ENCODE measurements around the gene PSMA6. TPM values are rescaled to one million over a fixed set of nuclear protein-coding genes. Genes with fewer than 3 reads are reported as not detected.
"Not testable (repeated sequence)": the region's sequence is repeated elsewhere in the genome, so short reads cannot be mapped to it uniquely, and the experiment has no call there.

The PSMA6 gene
- 100 to 1,000 TPM; 159 to 191 TPM for total RNA-seq
- long read RNA-seq, donor 1, transcript PSMA6-201 (7 exons, 1,029 nt) = major isoform, 45 of 46 reads
- long read RNA-seq, donor 1, partial matches to known transcripts = 0 of 46 reads
- long read RNA-seq, donor 1, other reads (novel, unspliced or antisense) = 1 of 46 reads
- long read RNA-seq, donor 2, transcript PSMA6-201 (7 exons, 1,029 nt) = major isoform, 311 of 329 reads
- long read RNA-seq, donor 2, partial matches to known transcripts = 5 of 329 reads
- long read RNA-seq, donor 2, other reads (novel, unspliced or antisense) = 5 of 329 reads

- intact Hi-C loops (cut with DNase I) = loop anchor here (5.0 kb wide), 1 partner anchor 110 kb away; the partner anchor contains the start of gene NFKBIA (in 2 of the 2)
Observed at GRCh38 chr14:35292051-35292769, at the start of gene PSMA6. Gene PSMA6, plus strand, starts transcription at chr14:35292382. Its CDS starts 95 bp downstream, at chr14:35292477.

GRCh38 chr14:35242599-35243311, 49.4 kb upstream of the PSMA6 start:
- intact Hi-C loops (cut with DNase I) = no loop called here
- DNase-seq (ENCODE audit: low spot score) = no peak

More at GRCh38 chr14:35292051-35292769, at the start of gene PSMA6:
- peak; percentile 99 for DNase-seq (ENCODE audit: low spot score)

GRCh38 chr14:35243956-35244355, 48.2 kb upstream of the PSMA6 start:
- intact Hi-C loops (cut with DNase I) = no loop called here
- no peak for DNase-seq (ENCODE audit: low spot score)

- no peak for DNase-seq (ENCODE audit: low spot score)
- intact Hi-C loops (cut with DNase I) = no loop called here
Observed at GRCh38 chr14:35244542-35244941, 47.6 kb upstream of the PSMA6 start.

- intact Hi-C loops (cut with DNase I) = no loop called here
- no peak for DNase-seq (ENCODE audit: low spot score)
Observed at GRCh38 chr14:35245051-35245450, 47.1 kb upstream of the PSMA6 start.

GRCh38 chr14:35247777-35248475, 44.3 kb upstream of the PSMA6 start:
- intact Hi-C loops (cut with DNase I) = no loop called here

GRCh38 chr14:35248476-35248788, 43.8 kb upstream of the PSMA6 start:
- DNase-seq (ENCODE audit: low spot score) = no peak
- intact Hi-C loops (cut with DNase I) = no loop called here

More at GRCh38 chr14:35247777-35248475, 44.3 kb upstream of the PSMA6 start:
- DNase-seq (ENCODE audit: low spot score) = no peak

GRCh38 chr14:35250319-35250718, 41.9 kb upstream of the PSMA6 start:
- intact Hi-C loops (cut with DNase I) = loop anchor here in 1 of 2 donors (10.0 kb wide), 1 partner anchor 164 kb away; no protein-coding TSS in a partner anchor
- DNase-seq (ENCODE audit: low spot score) = no peak

- intact Hi-C loops (cut with DNase I) = loop anchor here in 1 of 2 donors (10.0 kb wide), 1 partner anchor 162 kb away; no protein-coding TSS in a partner anchor
- DNase-seq (ENCODE audit: low spot score) = no peak
Observed at GRCh38 chr14:35252451-35252868, 39.7 kb upstream of the PSMA6 start.

GRCh38 chr14:35253056-35253455, 39.1 kb upstream of the PSMA6 start:
- not testable (repeated sequence) for DNase-seq (ENCODE audit: low spot score)
- intact Hi-C loops (cut with DNase I) = loop anchor here in 1 of 2 donors (10.0 kb wide), 1 partner anchor 162 kb away; no protein-coding TSS in a partner anchor

- not testable (repeated sequence) for DNase-seq (ENCODE audit: low spot score)
- intact Hi-C loops (cut with DNase I) = loop anchor here in 1 of 2 donors (10.0 kb wide), 1 partner anchor 161 kb away; no protein-coding TSS in a partner anchor
Observed at GRCh38 chr14:35254034-35254622, 38.1 kb upstream of the PSMA6 start.

GRCh38 chr14:35254736-35255135, 37.4 kb upstream of the PSMA6 start:
- no peak for DNase-seq (ENCODE audit: low spot score)
- intact Hi-C loops (cut with DNase I) = loop anchor here in 1 of 2 donors (10.0 kb wide), 1 partner anchor 160 kb away; no protein-coding TSS in a partner anchor

- intact Hi-C loops (cut with DNase I) = loop anchor here in 1 of 2 donors (10.0 kb wide), 1 partner anchor 159 kb away; no protein-coding TSS in a partner anchor
- DNase-seq (ENCODE audit: low spot score) = no peak
Observed at GRCh38 chr14:35255711-35256110, 36.5 kb upstream of the PSMA6 start.

GRCh38 chr14:35257809-35258208, 34.4 kb upstream of the PSMA6 start:
- DNase-seq (ENCODE audit: low spot score) = no peak
- intact Hi-C loops (cut with DNase I) = loop anchor here in 1 of 2 donors (10.0 kb wide), 1 partner anchor 157 kb away; no protein-coding TSS in a partner anchor

GRCh38 chr14:35258420-35258819, 33.8 kb upstream of the PSMA6 start:
- DNase-seq (ENCODE audit: low spot score) = no peak
- intact Hi-C loops (cut with DNase I) = loop anchor here in 1 of 2 donors (10.0 kb wide), 1 partner anchor 156 kb away; no protein-coding TSS in a partner anchor

- DNase-seq (ENCODE audit: low spot score) = no peak
- intact Hi-C loops (cut with DNase I) = no loop called here
Observed at GRCh38 chr14:35261774-35262173, 30.4 kb upstream of the PSMA6 start.

GRCh38 chr14:35262436-35262835, 29.7 kb upstream of the PSMA6 start:
- intact Hi-C loops (cut with DNase I) = no loop called here
- DNase-seq (ENCODE audit: low spot score) = no peak

GRCh38 chr14:35268946-35269345, 23.2 kb upstream of the PSMA6 start:
- no peak for DNase-seq (ENCODE audit: low spot score)
- intact Hi-C loops (cut with DNase I) = no loop called here

Data from posterior vena cava (tissue), 2 donors.